CD14-positive monocyte (primary cell): ENCODE measurements around the gene CTAG2. TPM values are rescaled to one million over a fixed set of nuclear protein-coding genes. Genes with fewer than 3 reads are reported as not detected.
A peak's percentile ranks its signal among the peaks of the same experiment; 100 is the strongest.

ENCODE experiments used
- DNase-seq, 3 donors: peaks; one replicate each; pipeline ENCODE4 v3.0.0-alpha.2; 2011 to 2022
- H2AFZ ChIP-seq: 2 replicates; pipeline ENCODE4 v1.6.0; 2012; ENCODE audit warnings: mild to moderate bottlenecking, low read depth, low read length, inconsistent platforms; ENCODE audit not compliant: insufficient read depth, poor library complexity, severe bottlenecking
- H3K27ac ChIP-seq, 2 donors: 1 replicate in 1 of 2; 2 replicates in 1 of 2; pipeline ENCODE4 v1.5.1; 2012 to 2013; ENCODE audit warnings: low read length in 2 of 2, control low read depth in 1 of 2, inconsistent platforms in 1 of 2, low read depth in 1 of 2, mild to moderate bottlenecking in 1 of 2
- H3K27me3 ChIP-seq, 2 donors: one replicate each; pipeline versions ENCODE4 v1.6.0 to v1.6.1; 2011 to 2013; ENCODE audit warnings: low read length in 2 of 2; ENCODE audit not compliant: control insufficient read depth in 2 of 2, insufficient read depth in 2 of 2
- H3K36me3 ChIP-seq, 2 donors: replicated peaks in 1 of 2; 1 replicate in 1 of 2; 2 replicates in 1 of 2; pipeline versions ENCODE4 v1.5.1 to v1.6.1; 2012 to 2013; ENCODE audit warnings: low read length in 2 of 2, control low read depth in 1 of 2, inconsistent platforms in 1 of 2, mild to moderate bottlenecking in 1 of 2; ENCODE audit not compliant: insufficient read depth in 2 of 2, control insufficient read depth in 1 of 2
- H3K4me1 ChIP-seq, 2 donors: 1 replicate in 1 of 2; 2 replicates in 1 of 2; pipeline versions ENCODE4 v1.5.1 to v1.6.1; 2012 to 2013; ENCODE audit warnings: low read length in 2 of 2, control low read depth in 1 of 2, inconsistent platforms in 1 of 2, mild to moderate bottlenecking in 1 of 2, moderate library complexity in 1 of 2; ENCODE audit not compliant: insufficient read depth in 2 of 2, control insufficient read depth in 1 of 2
- H3K4me2 ChIP-seq: replicated peaks from 2 replicates; pipeline ENCODE3; 2012; ENCODE audit warnings: low read length, moderate library complexity, mild to moderate bottlenecking; ENCODE audit not compliant: poor library complexity, severe bottlenecking; ENCODE audit errors: extremely low read depth
- H3K4me3 ChIP-seq, 3 experiments: fragments of 200-600 bp in 1 of 3; sonication (generic) in 1 of 3; replicated peaks in 1 of 3; 1 replicate in 2 of 3; 2 replicates in 1 of 3; pipeline ENCODE4 v1.5.1; 2011 to 2013; ENCODE audit warnings: low read length in 3 of 3, mild to moderate bottlenecking in 3 of 3, control low read depth in 2 of 3, low read depth in 2 of 3, inconsistent platforms in 1 of 3, moderate library complexity in 1 of 3
- H3K79me2 ChIP-seq: 2 replicates; pipeline ENCODE4 v1.6.0; 2012; ENCODE audit warnings: mild to moderate bottlenecking, control low read depth, inconsistent platforms, low read length, moderate library complexity; ENCODE audit not compliant: insufficient read depth
- H3K9ac ChIP-seq: 2 replicates; pipeline ENCODE4 v1.6.0; 2017; ENCODE audit warnings: low read length, mild to moderate bottlenecking; ENCODE audit not compliant: insufficient read depth, poor library complexity, severe bottlenecking
- H3K9me3 ChIP-seq, 2 donors: replicated peaks in 1 of 2; 1 replicate in 1 of 2; 2 replicates in 1 of 2; pipeline versions ENCODE4 v1.5.1 to v1.6.1; 2012 to 2013; ENCODE audit warnings: low read length in 2 of 2, control low read depth in 1 of 2; ENCODE audit not compliant: control insufficient read depth in 1 of 2, insufficient read depth in 1 of 2
- H4K20me1 ChIP-seq: 2 replicates; pipeline ENCODE4 v1.6.0; 2012; ENCODE audit warnings: mild to moderate bottlenecking, low read length, control low read depth, moderate library complexity; ENCODE audit not compliant: insufficient read depth
- H3K27ac Mint-ChIP-seq, 7 donors: one replicate each; pipeline ENCODE4 v1.8.0; 2020; ENCODE audit warnings: mild to moderate bottlenecking in 7 of 7, mixed read lengths in 7 of 7, moderate library complexity in 6 of 7, inconsistent platforms in 2 of 7
- H3K27me3 Mint-ChIP-seq, 3 donors: one replicate each; pipeline ENCODE4 v1.8.0; 2021 to 2022; ENCODE audit warnings: low read depth in 3 of 3, mild to moderate bottlenecking in 3 of 3, mixed read lengths in 3 of 3, moderate library complexity in 3 of 3, inconsistent platforms in 1 of 3
- H3K36me3 Mint-ChIP-seq, 2 donors: one replicate each; pipeline ENCODE4 v1.8.0; 2020; ENCODE audit warnings: mixed read lengths in 2 of 2, inconsistent platforms in 1 of 2, mild to moderate bottlenecking in 1 of 2
- H3K4me1 Mint-ChIP-seq: one replicate; pipeline ENCODE4 v1.8.0; 2020; ENCODE audit warnings: mild to moderate bottlenecking, mixed read lengths
- H3K4me3 Mint-ChIP-seq, 2 donors: one replicate each; pipeline ENCODE4 v1.8.0; 2020; ENCODE audit warnings: mild to moderate bottlenecking in 2 of 2, mixed read lengths in 2 of 2, moderate library complexity in 1 of 2
- H3K9me3 Mint-ChIP-seq, 7 donors: one replicate each; pipeline ENCODE4 v1.8.0; 2020 to 2022; ENCODE audit warnings: mixed read lengths in 7 of 7, mild to moderate bottlenecking in 6 of 7, moderate library complexity in 6 of 7, inconsistent platforms in 2 of 7
- CTCF ChIP-seq: fragments of 200-600 bp; IDR thresholded peaks from one replicate; pipeline ENCODE4 v1.8.0; 2022; ENCODE audit warnings: antibody characterized with exemption, mild to moderate bottlenecking
- WGBS: methylation state at CpG from one replicate; pipeline ENCODE4 v1.1.5; 2013; ENCODE audit warnings: missing lambda C conversion rate; ENCODE audit not compliant: insufficient coverage; 5-methylcytosine and 5-hydroxymethylcytosine counted together
- intact Hi-C, 2 donors: fragments of 100-400 bp; cut with micrococcal nuclease; formaldehyde crosslinking; loops; one replicate each; pipeline versions ENCODE4 v1.15.0 to v1.15.1; 2023
- polyA plus RNA-seq, 3 donors: library from polyadenylated mRNA; depleted of rRNA in 1 of 3; unstranded in 2 of 3; stranded (reverse) in 1 of 3; fragments of 300-500 nt in 2 of 3; fragments of >200 nt in 1 of 3; fragmentation: Illumina TruSeq in 2 of 3; gene quantifications; 1 replicate in 2 of 3; 2 replicates in 1 of 3; pipeline ENCODE4 v1.2.3, GENCODE V29; 2012 to 2021

CTAG2 gene
- polyA plus RNA-seq, 3 donors: not detected

- TF ChIP-seq CTCF: no peak
- Histone ChIP-seq H3K9me3 (no peaks in the 10 kb centered on the region), H3K4me3 (no peak overlapping the region), H3K9ac (no peak overlapping the region), H3K27me3 (no peaks in the 10 kb centered on the region), H3K36me3 (no peaks in the 10 kb centered on the region), H2AFZ (no peak overlapping the region), H3K27ac (no peak overlapping the region), H3K4me2 (no peak overlapping the region), H3K4me1 (no peaks in the 10 kb centered on the region), H4K20me1 (no peaks in the 10 kb centered on the region), H3K79me2 (no peaks in the 10 kb centered on the region)
- intact Hi-C loops: no loop called here
- no peak overlapping the region for H3K27ac Mint-ChIP-seq
- peaks cover 0 to 2% (median 2%) of the 10 kb centered on the region in 3 donors for H3K27me3 Mint-ChIP-seq
- H3K4me3 Mint-ChIP-seq: peak overlapping the region in 1 of 2 donors; percentile 80
- H3K9me3 Mint-ChIP-seq: peaks cover 0 to 7% (median 0%) of the 10 kb centered on the region in 7 donors
- H3K36me3 Mint-ChIP-seq: no peaks in the 10 kb centered on the region
- peaks cover 6% of the 10 kb centered on the region for H3K4me1 Mint-ChIP-seq
- WGBS: no CpG with 5 or more reads among the region's 13 CpGs
- DNase-seq: no peak
Observed at GRCh38 chrX:154650221-154650510, 3.2 kb downstream of the CTAG2 start.

- Histone ChIP-seq H3K9me3 (no peaks in the 10 kb centered on the region), H3K79me2 (no peaks in the 10 kb centered on the region), H3K27ac (no peak overlapping the region), H3K36me3 (no peaks in the 10 kb centered on the region), H3K4me3 (no peak overlapping the region), H3K9ac (no peak overlapping the region), H4K20me1 (no peaks in the 10 kb centered on the region), H3K27me3 (no peaks in the 10 kb centered on the region), H3K4me1 (no peaks in the 10 kb centered on the region), H2AFZ (no peak overlapping the region), H3K4me2 (no peak overlapping the region)
- Mint-ChIP-seq H3K4me3 (peak overlapping the region in 1 of 2 donors; percentile 80), H3K4me1 (peaks cover 6% of the 10 kb centered on the region), H3K9me3 (peaks cover 0 to 7% (median 0%) of the 10 kb centered on the region in 7 donors), H3K27me3 (peaks cover 0 to 2% (median 2%) of the 10 kb centered on the region in 3 donors), H3K27ac (no peak overlapping the region), H3K36me3 (no peaks in the 10 kb centered on the region)
- TF ChIP-seq CTCF: no peak
- intact Hi-C loops: no loop called here
- DNase-seq: no peak
- WGBS: 94% methylated on average over 12 of the region's 23 CpGs
Observed at GRCh38 chrX:154649503-154650220, 3.7 kb downstream of the CTAG2 start.
